DND-41 (cell line): ENCODE data around the gene MGAT2.

Experiments used
- CTCF ChIP-seq: IDR thresholded peaks from 2 replicates; pipeline ENCODE4 v1.5.1; 2012; ENCODE audit warnings: borderline replicate concordance, low read length, moderate library complexity, mild to moderate bottlenecking; ENCODE audit not compliant: poor library complexity, severe bottlenecking; ENCODE audit errors: extremely low read depth
- EZH2 ChIP-seq: IDR thresholded peaks from 3 replicates; pipeline ENCODE4 v1.6.1; 2012; ENCODE audit warnings: borderline replicate concordance, low read depth, mild to moderate bottlenecking, moderate library complexity, low read length, inconsistent platforms; ENCODE audit not compliant: severe bottlenecking

- TF ChIP-seq EZH2 (no peak), CTCF (no peak)
These were observed 8.3 kb upstream of the MGAT2 start for GRCh38 chr14:49612251-49612650.
